GM18907 (cell line): Measurements from ENCODE around the gene CBARP.
A peak's percentile ranks its signal among the peaks of the same experiment; 100 is the strongest.

Experiments
- ATAC-seq: cut with Tn5 transposase; IDR thresholded peaks from one replicate; pipeline ENCODE4 v1.9.1; 2021; ENCODE audit warnings: mild to moderate bottlenecking, moderate library complexity; ENCODE audit not compliant: unreplicated experiment

Gene CBARP

DNA sequence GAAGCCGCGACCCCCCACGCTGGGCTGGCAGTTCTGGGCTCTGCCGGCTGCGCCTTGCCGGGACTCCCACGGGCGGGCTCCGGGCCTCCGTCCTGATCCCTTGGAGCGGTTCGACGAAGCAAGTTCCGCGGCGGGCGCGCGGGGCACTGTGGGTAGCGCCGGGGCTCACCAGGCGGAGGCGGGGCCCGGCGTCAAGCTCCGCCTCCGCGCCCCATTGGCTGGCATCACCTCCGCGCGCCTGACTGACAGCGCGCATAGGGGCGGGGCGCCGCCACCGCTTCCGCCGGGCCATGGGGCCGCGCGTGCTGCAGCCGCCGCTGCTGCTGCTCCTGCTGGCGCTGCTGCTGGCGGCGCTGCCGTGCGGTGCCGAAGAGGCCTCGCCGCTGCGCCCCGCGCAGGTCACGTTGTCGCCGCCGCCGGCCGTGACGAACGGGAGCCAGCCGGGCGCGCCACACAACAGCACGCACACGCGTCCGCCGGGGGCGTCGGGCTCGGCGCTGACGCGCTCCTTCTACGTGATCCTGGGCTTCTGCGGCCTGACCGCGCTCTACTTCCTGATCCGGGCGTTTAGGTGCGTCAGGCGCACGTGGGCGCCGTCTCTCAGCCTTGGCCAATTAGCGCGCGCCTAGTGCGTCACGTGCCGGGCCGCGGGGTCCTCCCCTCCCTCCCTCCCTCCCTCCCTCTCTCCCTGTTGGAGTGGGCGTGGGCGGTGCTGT is 37.6 kb upstream of the CBARP start, which contains the start of gene FAM174C:
TSS of gene FAM174C (plus strand) at position 271 of the 716 bp plus-strand sequence. CDS start at position 291, 20 bp downstream.
- ATAC-seq = peak; percentile 71

DNA sequence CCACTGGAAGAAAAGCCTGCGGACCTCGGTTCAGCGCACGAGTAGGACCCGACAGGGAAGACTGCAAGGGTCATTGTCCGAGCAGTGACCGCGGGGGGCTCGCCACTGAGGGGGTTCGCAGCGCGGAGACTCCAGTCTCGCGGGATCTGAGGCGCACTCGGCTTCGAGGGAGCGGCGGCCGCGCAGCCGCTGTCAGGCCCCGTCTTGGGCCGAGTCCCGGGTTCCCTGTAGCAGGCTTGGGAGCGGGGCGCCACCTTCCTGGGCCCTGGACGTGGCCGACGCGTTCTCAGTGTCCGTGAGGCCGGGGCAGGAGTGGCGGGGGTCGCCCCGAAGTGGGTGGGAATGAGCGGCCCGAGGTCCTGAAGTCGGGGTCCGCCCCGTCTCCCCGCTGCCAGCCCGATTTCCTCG is 37.1 kb upstream of the CBARP start:
- ATAC-seq = no peak

GRCh38 chr19:1274081-1274851 is 36.5 kb upstream of the CBARP start:
- no peak for ATAC-seq

GRCh38 chr19:1273263-1274041 is 35.6 kb upstream of the CBARP start:
- ATAC-seq = no peak

- no peak for ATAC-seq
Measured at GRCh38 chr19:1272423-1273262, 34.8 kb upstream of the CBARP start.

DNA sequence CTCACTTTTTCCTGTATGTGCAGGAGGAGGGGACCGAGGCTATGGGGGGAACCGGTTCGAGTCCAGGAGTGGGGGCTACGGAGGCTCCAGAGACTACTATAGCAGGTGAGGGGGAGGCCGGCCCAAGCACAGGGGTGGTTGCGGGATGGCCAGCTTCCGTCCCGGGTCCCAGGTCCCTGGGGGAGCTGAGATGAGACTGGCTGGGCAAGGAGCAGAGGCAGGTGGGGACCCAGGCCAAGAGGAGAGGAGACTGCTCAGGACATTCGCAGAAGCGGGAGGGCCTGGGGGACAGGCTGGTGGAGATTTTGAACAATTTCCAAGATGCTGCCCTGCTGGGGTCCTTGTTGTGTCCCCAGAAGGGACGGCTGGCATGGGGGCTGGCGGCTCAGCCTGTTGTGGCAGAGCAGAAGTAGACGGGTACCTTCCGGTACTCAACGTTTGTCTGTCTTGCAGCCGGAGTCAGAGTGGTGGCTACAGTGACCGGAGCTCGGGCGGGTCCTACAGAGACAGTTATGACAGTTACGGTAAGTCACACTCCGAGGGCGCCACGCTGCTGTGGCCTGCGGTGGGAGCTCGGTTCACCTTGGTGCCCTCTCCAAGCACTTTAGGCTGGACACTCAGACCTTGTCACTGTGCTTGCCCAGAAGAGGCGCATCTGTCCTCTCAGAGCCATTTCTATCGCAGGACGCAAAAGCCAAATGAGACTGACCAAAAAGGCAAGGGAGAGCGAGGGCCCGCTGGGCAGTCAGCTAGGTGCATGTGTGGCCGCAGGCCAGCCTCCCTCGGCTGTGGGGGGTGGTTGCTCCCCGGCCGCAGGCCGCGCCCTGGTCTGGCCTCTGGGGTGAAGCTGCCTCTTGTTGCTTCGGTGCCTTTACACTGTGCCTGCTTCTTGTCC is 34.0 kb upstream of the CBARP start:
- no peak for ATAC-seq

DNA sequence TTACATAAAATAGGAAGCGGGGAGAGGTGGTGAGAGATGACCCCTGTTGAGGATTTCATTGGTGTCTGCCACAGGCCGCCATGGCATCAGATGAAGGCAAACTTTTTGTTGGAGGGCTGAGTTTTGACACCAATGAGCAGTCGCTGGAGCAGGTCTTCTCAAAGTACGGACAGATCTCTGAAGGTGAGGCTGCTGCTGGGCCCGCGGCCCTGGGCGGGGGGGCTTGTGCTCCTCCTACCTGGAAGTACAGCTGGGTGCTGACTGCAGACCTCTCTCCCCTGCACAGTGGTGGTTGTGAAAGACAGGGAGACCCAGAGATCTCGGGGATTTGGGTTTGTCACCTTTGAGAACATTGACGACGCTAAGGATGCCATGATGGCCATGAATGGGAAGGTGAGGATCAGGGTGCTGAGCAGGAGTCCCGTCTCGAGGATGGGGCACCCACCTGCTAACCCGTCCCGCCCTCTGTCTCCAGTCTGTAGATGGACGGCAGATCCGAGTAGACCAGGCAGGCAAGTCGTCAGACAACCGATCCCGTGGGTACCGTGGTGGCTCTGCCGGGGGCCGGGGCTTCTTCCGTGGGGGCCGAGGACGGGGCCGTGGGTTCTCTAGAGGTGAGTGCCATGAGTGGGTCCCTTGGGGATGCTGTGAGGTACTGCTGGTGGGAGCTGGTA is 33.2 kb upstream of the CBARP start:
- ATAC-seq = no peak

DNA sequence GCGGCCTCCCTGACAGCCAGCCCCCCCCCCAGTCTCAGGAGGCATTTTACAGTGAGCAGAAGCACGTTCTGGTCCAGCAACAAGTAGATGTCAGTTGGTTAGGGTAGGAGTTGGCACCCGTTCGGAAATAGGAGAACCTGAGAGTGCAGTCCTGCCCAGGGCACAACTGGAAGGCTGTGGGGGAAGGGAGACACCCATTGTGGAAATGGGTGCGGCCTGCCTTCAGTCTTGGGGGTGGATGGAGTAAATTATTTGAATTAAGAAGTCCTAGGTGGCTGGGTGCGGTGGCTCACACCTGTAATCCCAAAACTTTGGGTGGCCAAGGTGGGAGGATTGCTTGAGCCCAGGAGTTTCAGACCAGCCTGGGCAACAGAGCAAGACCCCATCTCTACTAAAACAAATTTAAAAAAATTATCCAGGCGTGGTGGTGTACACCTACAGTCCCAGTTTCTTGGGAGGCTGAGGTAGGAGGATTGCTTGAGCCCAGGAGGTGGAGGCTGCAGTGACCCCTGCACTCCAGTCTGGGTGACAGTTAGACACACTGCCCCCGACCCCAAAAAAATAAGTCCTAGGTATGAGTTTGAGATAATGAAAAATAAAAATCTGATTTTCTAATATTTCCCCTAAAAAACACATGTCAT is 32.5 kb upstream of the CBARP start:
- no peak for ATAC-seq

DNA sequence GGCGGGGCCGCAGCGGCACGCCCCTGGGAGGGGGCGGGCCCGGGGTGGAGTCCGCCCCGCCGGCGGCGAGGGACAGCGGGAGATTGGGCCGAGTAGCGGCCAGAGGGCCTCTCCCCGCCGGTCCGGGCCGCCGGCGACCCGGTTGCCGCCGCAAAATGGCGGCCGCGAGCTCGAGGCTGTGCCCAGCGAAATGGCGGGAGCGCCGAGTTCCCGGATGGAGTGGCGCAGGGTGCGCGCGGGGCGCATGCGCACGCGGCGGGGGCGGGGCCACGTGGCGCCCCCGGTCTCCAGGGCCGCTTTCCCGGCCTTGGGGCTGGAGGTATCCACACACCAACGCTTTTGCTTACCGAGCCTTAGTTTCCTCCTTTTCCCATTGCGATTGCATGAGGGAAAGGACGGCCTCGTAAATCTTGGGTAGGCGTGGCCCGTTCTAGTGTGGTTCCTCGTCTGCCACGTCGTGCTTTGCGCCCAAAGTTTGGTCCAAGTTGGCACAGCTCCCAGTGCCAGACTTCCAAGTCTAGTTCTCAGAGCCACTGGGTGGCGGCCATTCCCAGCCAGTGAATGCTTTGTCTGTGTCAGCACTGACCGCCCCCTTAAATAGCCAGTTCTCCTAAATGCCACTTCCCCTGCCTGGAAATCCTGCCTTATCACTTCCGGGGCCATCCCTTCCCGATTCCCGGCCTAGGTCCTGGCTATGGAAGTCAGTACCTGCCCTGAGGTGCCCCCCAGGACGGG is 31.8 kb upstream of the CBARP start:
- peak; percentile 26 for ATAC-seq

DNA sequence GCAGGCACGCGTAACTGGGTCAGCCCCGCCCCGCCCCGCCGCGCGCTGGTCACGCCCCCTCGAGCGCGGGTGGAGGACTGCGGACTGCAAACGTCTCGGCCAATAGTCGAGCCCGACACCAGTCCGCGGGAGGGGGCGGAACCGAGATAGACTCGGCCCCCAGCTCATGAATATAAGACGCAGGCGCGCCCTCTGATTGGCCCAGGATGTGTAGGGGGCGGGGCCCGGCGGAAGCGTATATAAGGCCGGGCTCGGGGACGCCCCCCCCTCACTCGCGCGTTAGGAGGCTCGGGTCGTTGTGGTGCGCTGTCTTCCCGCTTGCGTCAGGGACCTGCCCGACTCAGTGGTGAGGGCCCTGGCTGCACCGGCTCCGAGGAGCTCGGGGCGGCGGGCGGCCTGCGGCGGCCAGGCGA is 31.3 kb upstream of the CBARP start, which contains the start of gene CIRBP:
TSS of gene CIRBP (plus strand) at position 268 of the 413 bp plus-strand sequence. CDS start 1,602 bp downstream, outside the sequence.
- ATAC-seq = peak; percentile 60

DNA sequence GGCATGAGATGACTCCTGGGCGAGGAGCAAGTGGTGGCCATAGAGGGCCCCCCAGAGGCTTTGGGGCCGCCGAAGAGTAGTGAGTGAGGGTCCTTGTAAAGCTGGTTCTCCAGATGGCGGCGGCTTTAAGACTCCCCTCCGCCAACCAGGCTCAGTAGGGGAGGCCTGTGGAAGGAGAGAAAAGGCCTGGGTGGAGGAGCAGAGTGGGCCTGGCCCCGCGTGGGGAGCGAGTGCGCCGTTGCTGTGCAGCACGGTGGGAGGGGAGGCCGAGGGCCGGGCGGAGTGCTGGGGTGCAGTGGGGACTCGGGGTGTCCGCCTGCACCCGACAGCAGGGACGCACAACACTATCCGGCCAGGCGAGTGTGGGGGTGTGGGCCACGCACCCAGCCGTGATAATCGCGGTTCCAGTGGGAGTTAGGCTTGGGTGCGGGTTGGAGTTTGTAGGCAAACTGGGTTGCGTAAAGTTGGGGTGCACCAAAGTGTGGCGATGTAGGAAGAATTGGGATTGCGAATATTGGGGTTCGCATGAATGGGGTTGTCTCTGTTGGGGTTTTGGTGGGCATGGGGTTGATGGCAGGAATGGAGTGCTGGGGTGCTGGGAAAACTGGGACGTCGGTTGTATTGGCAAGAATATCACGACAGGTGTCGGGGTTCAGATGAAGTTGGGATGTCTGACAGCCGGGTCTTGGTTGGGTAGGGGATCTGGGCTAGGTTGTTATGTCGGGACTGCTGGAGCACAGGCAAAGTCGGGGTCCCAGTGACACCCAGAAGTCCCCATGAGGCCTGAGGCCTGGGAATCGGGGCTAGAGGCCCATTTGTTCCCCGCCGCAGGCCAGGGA is 30.6 kb upstream of the CBARP start:
- ATAC-seq = no peak

DNA sequence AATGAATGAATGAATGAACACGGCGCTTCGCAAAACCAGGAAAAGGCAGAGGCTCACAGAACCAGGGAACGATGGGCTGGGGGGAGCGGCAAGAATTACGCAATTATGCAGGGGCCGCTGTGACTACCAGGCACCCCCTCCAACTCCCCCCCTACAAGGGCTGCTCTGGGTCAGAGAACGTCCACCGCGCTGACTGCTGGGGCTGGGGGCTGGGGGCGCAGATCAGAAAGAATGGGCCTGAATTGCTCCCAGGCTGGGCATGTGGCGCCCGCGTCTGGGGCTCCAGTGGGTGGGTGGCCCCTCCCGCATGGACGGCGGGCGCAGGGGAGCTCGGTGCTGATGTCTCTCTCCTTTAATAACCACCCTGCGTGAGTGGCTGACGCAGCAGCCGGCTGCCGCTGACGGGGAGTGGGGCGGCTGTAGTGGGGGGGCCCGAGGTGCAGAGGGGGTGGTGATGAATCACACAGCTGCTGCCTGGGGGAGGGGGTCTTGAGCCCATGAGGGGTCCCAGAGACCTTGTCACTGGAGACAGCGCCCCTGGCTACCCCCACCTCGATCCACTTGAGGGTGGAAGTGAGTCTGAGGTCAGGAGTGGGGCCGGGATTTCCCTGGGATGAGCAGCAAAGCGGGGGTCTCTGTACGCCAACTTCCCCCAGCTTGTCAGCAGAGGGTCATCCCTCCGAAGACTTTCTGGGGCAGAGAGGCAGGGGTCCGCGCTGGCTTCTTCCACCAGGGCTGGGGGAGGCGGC is 29.8 kb upstream of the CBARP start:
- ATAC-seq = no peak

GRCh38 chr19:1266916-1267476 is 29.2 kb upstream of the CBARP start:
- ATAC-seq = peak; percentile 15

- peak; percentile 31 for ATAC-seq
Measured at GRCh38 chr19:1266129-1266915, 28.5 kb upstream of the CBARP start.

GRCh38 chr19:1265615-1266128 is 27.9 kb upstream of the CBARP start:
- no peak for ATAC-seq
